HUDEP-2 (cell line): ENCODE results near the gene SMTN.
"Not testable (repeated sequence)": the region's sequence is repeated elsewhere in the genome, so short reads cannot be mapped to it uniquely, and the experiment has no call there.

Source experiments
- DNase-seq, 76 experiments: peaks; one replicate each; lab custom pipeline; 2025; ENCODE audit not compliant: unreplicated experiment in 76 of 76; lab: John Stamatoyannopoulos, UW

SMTN gene

DNA sequence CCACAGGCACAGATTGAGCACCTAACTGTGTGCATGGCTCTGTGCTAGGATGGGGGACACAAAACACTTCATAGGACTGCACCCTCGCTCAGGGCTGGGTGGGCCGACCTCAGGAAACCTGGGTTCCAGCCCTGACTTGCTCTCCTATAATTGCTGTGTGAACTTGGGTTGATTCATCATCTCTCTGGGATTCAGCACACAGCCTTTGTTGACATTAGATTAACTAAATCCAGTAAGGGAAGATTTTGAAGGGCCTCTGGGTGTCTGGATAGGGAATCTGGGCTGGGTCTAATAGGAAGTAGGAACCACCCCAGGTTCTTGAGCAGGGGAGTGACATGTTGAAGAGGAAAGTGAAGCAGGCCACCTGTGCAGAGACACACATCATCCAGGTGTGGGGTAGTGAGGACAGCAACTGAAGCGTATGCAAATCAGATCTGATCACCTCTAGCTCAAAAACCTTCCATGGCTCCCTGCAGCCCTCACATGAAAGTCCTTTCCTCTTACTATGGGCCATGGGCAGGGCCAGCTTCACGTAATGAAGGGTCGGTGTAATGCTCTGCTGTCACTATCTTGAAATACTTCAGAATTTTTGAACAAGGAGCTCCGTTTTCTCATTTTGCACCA lies 11.3 kb upstream of the SMTN start:
- not testable (repeated sequence) for DNase-seq

GRCh38 chr22:31073125-31073524 lies 8.0 kb upstream of the SMTN start:
- DNase-seq: not testable (repeated sequence)

DNA sequence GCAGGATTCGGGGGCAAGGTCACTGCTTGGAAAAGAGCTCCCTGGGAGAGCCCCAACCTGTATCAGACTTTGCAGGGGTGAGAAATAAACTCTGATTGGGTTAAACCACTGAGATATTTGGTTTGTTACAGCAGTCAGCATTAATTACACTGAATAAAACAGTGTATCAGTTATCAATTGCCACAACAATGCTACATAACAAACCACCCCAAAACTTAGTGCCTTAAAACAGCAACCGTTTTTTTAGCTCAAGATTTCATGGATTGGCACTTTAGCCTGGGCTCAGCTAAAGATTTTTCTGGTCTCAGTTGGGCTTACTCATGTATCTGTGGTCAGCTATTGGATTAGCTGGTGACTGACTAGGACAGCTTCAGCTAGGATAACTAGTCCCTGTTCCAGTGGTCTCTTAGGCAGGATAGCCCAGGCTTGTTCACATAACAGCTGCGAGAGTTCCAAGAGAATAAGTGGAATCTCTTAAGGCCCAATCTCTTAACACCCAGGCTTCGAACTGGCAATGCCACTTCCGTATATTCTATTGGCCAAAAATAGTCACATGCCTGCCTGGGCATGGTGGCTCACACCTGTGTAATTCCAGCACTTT lies 7.5 kb upstream of the SMTN start:
- DNase-seq: not testable (repeated sequence)

DNA sequence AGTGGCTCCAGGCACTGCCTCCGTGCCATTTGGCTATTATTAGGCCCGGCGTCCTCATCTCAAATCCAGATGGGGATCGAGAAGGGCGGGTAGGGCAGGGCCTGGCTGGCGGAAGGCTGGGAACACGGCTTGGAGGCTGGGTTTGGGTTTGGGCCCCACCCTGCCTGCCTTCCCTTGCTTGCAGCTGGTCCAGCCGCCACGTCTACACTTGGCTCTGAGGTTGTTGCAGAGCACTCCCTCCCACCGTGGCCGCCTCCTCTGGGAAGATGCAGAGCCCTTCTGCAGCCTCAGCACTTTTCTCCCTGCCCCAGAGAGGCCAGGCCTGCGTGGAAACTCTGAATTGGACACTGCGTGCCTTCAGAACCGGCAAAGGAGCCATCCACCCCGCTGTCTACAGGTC lies 5.2 kb upstream of the SMTN start:
- DNase-seq: no peak

DNA sequence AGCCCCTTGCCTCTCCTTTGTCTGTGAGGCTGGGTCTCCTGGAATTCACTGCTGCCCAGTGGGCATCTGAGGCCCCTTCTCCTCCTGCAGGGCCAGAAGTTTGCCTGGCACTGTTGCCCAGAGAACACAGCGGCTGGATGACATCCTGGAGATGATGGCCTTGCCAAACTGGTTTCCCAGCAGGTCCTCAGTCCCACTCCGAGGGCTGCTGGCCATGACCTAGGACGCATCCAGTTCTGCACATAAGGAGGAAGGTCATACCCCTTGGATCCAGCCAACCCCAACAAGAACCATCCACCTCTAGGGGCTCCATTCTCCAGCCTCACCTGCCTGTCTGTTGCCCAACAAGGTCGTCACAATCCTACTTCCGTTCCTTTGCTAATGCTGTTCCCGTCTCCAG lies 3.4 kb upstream of the SMTN start:
- no peak for DNase-seq

DNA sequence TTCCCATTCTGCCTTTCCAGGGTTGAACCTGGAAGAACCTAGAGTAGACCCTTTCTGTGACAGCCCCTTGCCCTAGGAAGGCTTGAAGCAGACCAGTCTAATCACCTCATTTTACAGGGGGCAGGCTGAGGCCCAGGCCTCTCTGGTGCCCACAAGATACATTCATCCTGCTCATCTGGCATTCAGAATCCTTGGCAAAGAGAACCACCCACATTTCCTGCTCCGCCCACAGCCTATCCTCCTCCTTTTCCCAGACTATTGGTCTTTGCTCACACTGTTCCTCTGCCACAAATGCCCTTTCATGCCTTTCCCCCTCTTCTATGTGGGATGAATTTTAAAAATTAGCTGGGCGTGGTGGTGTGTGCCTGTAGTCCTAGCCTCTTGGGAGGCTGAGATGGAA lies 2.7 kb upstream of the SMTN start:
- not testable (repeated sequence) for DNase-seq

DNA sequence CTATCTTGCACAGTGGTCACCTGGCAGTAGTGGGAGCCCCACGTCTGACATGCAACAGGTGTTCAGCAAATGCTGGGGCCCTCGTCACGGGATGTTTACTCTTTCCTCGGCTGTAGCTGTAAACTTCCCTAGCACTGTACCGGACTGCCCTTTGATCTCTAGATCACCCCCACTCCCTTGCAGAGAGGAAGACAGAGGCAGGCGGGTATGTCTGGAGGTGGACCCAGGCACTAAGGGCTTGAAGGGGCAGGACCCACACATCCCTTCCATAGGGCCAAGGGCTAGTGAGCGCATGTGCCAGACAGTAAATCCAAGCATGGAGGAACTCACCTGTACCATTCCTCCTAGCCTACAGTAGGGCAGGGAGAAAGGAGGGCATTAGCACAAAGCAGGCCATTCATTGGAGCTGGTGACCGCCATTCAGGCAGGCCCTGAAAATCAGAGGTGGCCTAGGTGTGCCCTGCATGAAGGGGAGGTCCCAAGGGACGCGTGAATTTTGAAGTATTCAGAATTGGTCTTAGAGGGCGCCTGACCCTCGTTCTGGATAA lies 1.9 kb upstream of the SMTN start:
- no peak for DNase-seq

DNA sequence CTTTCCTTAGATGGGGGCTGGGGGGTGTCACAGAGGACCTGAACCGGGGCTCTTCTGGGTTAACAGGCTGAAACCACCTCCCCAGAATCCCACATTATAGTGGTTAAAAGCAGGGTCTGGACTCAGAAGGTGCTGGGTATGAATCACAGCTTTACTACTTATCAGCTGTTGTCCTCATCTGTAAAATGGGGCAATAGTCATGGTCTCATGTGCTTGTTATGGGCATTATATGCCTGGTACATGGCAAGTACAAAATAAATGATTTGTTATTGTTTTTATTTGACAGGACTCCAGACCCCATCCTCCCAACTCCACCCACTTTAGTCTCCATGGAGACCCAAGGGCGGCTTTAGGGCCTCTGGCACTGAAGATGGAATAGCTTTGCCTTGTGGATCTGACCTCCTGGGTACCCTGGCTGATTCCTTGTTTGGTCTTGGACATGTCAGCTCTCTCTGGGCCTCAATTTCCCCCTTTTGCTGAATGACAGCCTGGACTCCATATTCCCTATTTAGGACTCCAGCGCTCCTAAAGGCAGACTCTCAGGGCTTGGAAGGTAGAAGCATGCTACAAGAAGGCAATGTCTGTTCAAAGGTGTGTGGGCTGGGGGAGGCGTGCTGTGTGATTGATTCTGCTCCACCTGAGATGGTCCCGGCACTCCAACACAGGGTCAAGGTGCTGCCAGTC lies 812 bp upstream of the SMTN start:
- DNase-seq: no peak

DNA sequence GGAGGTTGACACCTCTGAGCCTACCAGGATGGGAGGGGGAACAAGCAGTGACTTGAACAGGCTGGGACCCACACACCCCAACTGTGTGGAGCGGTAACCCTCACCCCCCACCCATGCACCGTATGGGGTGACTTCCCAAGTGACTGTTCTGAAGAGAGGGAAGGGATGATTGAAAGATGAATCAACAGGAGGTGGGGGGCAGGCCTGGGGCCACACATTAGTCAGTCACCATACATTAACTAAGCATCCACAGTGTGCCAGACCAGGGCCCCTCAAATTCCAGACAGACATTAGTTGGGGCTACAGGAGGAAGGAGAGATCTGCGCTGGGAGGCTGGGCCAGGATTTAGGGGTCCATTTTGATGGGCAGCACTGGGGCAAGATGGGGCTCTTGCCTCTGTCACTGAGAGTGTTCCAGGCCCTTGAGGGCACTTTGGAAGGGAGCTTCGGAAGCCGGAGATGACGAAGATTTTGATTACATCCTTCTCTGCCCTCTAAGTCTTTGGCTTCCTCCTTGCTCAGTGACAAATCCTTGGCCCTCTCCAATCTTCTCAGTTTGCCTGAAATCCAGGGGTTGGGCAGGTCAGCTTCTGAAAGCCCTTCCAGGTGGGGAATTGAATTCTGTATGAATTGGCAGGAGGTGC lies 966 bp downstream of the SMTN start:
- no peak for DNase-seq

DNA sequence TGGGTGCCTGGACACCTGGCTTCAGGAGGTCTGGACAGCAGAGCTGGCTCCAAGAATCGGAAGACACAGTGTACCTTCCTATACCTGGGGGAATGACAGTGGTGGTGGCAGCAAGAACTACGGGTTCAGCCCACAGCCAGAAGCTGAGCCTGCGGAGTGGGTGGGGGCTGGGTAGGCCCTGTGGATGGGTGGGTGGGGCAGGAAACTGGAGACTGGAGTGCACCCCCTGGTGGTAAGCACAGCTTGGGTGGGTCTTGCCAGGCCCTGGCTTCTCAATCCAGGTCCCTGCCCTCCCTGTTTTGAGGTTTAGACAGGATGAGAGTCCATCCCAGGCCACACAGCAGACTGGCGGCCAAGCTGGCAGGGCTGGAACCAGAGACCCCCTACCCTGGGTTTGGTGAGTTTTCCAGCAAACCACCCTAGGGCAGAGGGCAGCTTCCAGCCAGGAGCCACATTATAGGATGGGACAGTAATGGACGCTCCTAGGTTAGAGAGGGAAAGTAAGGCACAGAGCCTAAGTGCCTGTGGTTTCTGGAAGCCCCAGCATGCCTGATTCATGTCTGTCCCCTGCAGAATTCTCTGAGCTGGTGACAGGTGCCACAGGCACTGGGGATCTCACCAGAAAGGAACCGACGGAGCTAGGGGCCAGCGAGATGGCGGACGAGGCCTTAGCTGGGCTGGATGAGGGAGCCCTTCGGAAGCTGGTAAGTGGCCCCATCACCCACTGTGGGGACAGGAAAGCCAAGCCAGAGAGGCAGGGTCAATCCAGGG lies 1.7 kb downstream of the SMTN start:
- DNase-seq: peak in 58 of 76 experiments; percentile 9 to 70 (median 48)

GRCh38 chr22:31083377-31083768 lies 2.3 kb downstream of the SMTN start:
- no peak for DNase-seq

DNA sequence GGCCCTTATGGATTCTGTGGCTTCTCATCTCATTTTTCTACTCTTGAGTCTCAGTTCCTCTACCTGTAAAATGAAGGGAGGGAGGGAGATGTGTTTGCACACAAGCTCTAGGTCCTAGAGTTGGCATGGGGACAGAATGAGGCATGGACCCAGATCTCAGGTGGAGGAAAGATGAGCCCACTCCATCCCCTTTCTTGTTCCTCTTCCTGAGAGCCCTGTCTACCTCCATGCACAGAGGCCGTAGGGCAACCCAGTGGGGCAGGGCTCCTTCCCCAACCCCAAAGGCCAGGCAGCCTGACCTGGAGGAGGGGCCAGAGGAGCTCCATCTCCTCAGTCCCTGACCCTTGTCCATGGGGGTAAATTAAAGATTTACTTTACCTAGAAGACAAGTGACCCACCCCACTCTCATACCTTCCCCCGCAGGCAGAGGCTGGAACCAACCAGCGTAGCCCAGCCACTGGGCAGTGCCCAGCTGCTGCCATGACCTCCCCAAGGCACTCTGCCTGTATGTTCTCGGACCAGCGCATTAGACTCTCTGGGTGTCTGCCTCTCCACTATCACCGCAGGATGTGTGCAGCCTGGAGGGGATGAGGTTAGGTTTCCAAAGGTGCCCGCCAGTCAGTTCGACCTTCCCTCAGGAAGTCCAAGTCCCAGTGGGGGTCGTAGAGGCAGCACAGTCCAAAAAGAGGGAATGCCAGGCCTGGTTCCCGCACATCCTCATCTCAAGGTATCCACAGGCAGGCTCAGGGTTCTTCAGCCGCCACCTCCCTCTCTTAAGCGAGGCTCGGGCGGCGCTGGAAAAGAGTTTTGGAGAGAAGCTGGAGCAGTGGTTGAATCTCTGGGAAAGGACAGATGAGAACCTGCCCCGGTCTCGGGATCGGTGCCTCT lies 3.0 kb downstream of the SMTN start:
- DNase-seq: peak in 6 of 76 experiments; percentile 19 to 49 (median 36)

DNA sequence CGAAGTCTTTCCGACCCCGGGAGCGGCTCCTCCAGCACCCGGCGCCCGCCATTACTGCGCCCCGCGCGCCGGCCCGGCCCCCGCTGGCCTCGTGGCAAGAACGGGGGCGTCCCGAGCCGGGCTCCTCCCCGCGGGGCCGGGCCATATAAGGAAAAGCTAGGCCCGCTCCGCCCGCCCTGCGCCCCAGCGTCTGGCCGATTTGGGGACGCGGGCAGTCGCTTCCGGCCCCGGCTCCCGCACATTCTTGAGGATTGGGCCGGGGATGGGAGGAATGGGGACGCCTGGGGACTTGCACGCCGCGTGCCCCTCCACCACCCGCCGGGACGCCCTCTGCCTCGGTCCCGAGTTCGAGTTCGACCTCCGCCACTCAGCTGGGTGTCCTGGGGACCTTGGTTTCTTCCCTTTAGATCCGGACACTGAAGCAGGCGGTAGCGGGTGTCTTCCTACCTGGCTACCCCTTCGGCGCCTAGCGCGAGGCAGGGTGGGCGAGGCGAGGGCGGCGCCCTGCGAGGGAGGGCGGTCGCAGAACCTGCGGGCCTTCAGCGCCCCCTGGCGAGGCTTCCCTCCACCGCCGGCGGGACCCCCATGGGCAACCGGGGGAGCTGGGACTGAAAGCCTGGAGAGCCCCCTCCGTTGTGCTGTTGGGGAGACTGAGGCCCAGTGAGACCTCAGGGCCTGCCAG lies 3.8 kb downstream of the SMTN start:
- peak in 71 of 76 experiments; percentile 9 to 96 (median 72) for DNase-seq

DNA sequence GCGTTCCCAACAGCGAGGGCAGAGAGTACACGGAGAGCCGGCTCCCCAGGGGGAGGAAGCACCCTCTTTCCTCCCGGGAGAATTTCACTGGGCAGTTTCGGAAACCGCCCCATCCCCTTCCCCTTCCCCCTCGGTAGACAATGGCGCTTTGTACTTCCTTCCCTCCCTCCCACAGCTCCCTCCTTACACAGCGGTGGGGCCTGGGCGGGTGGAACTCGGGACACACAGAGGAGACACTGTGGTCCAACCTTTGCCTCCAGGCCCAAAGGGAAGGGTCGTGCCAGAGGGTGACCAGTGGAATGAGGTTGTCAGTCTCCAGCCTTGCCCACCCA lies 4.3 kb downstream of the SMTN start:
- DNase-seq: no peak

GRCh38 chr22:31085928-31086327 lies 4.8 kb downstream of the SMTN start:
- no peak for DNase-seq

GRCh38 chr22:31086703-31087330 lies 5.7 kb downstream of the SMTN start:
- DNase-seq: peak in 5 of 76 experiments; percentile 7 to 23 (median 17)

- DNase-seq: no peak
Measured at GRCh38 chr22:31087744-31088215, 6.7 kb downstream of the SMTN start.

GRCh38 chr22:31088233-31088986 lies 7.3 kb downstream of the SMTN start:
- no peak for DNase-seq
